ENCODE results near the gene LAPTM5.

GRCh38 chr1:30730346-30731108 lies 27.0 kb downstream of the LAPTM5 start:
- TF ChIP-seq CTCF (IDR thresholded peaks at IDR 0.05) (no peak), POLR2A (IDR thresholded peaks at IDR 0.05) (no peak)
